ENCODE results near the gene DDX17.
A peak's percentile ranks its signal among the peaks of the same experiment; 100 is the strongest.
"Not testable (repeated sequence)": the region's sequence is repeated elsewhere in the genome, so short reads cannot be mapped to it uniquely, and the experiment has no call there.

Gene DDX17

DNA sequence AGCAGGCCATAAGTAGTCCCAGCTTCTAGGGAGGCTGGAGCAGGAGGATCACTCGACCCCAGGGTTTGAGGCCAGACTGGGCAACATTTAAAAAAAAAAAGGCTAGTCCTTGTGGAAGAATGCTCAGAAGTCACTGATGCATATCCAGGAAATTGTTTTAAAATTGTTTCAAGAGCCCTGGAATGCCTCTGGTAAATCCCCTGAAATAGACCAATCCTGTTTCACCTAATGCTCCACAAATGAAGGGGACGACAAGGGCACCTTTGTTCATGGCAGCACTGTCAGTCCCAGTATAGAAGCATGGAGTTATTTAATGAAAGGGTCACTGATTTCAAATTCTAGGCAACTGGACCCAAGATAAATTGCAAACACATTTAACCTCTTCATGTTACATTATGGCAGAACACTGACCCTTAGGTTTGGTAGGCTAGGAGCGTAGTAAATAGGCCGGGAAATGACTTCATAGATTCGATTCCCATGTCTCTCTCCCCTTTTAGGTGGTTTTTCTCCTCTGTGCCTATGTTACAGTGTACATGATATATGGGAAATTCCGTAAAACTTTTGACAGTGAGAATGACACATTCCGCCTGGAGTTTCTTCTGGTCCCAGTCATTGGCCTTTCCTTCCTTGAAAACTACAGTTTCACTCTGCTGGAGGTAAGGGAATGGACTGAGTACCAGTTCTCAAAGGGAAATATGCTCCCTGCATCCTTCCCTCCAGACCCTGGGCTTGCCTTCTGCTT is 26.8 kb downstream of the DDX17 start:
- Histone ChIP-seq H3K36me3 (ENCODE audit: control insufficient read depth in 2 of 2, insufficient read depth in 2 of 2, low read length in 2 of 2) (peaks cover 34 to 35% of the 10 kb centered on the region in 2 donors), H3K4me3 (ENCODE audit: low read length in 2 of 2) (no peak overlapping the region), H3K9ac (ENCODE audit: low read length in 2 of 2) (no peak overlapping the region), H3K27me3 (ENCODE audit: control insufficient read depth in 1 of 2, insufficient read depth in 2 of 2, low read length in 2 of 2) (no peaks in the 10 kb centered on the region), H3K4me1 (ENCODE audit: control insufficient read depth, insufficient read depth, low read length) (no peaks in the 10 kb centered on the region), H3K27ac (ENCODE audit: low read length) (no peak overlapping the region), H3K9me3 (ENCODE audit: control insufficient read depth in 2 of 2, low read length in 2 of 2) (no peaks in the 10 kb centered on the region)

GRCh38 chr22:38477585-38477984 is 28.5 kb downstream of the DDX17 start:
- Histone ChIP-seq H3K27ac (ENCODE audit: low read length) (no peak overlapping the region), H3K27me3 (ENCODE audit: control insufficient read depth in 1 of 2, insufficient read depth in 2 of 2, low read length in 2 of 2) (no peaks in the 10 kb centered on the region), H3K36me3 (ENCODE audit: control insufficient read depth in 2 of 2, insufficient read depth in 2 of 2, low read length in 2 of 2) (peaks cover 17 to 20% of the 10 kb centered on the region in 2 donors), H3K4me1 (ENCODE audit: control insufficient read depth, insufficient read depth, low read length) (no peaks in the 10 kb centered on the region), H3K4me3 (ENCODE audit: low read length in 2 of 2) (no peak overlapping the region), H3K9me3 (ENCODE audit: control insufficient read depth in 2 of 2, low read length in 2 of 2) (no peaks in the 10 kb centered on the region), H3K9ac (ENCODE audit: low read length in 2 of 2) (no peak overlapping the region)

DNA sequence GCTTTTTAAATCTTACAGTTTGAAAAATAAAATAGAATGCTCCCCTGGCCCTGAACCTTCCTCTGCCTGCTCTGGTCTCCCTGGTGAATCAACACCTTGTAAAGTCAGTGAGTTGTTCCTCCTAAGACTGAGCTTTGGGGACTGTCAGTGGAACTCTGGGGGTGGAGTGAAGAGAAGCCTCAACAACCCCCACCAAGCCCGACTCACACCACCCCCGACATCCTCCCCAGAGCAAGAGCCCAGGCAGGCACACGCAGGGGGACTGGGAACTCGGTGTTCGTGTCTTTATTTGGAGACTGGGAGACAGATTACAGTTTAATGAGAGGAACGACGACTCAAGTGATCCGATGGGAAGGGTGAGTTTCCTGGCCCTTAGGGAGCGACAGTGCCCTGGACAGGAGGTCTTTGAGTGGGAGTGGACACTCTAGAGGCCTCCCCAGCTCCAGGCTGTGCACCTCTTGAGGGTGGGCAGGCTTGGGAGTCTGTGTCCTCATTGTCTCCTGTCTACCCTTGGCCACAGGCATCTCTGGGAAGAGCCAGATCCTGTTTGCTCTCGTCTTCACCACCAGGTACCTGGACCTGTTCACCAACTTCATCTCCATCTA is 32.0 kb downstream of the DDX17 start:
- no peaks in the 10 kb centered on the region for H3K4me1 ChIP-seq (ENCODE audit: control insufficient read depth, insufficient read depth, low read length)
- H3K9ac ChIP-seq (ENCODE audit: low read length in 2 of 2), result no peak overlapping the region
- H3K36me3 ChIP-seq (ENCODE audit: control insufficient read depth in 2 of 2, insufficient read depth in 2 of 2, low read length in 2 of 2), result no peaks in the 10 kb centered on the region
- H3K4me3 ChIP-seq (ENCODE audit: low read length in 2 of 2), result no peak overlapping the region
- no peak overlapping the region for H3K27ac ChIP-seq (ENCODE audit: low read length)
- H3K27me3 ChIP-seq (ENCODE audit: control insufficient read depth in 1 of 2, insufficient read depth in 2 of 2, low read length in 2 of 2), result no peaks in the 10 kb centered on the region
- H3K9me3 ChIP-seq (ENCODE audit: control insufficient read depth in 2 of 2, low read length in 2 of 2), result no peaks in the 10 kb centered on the region

DNA sequence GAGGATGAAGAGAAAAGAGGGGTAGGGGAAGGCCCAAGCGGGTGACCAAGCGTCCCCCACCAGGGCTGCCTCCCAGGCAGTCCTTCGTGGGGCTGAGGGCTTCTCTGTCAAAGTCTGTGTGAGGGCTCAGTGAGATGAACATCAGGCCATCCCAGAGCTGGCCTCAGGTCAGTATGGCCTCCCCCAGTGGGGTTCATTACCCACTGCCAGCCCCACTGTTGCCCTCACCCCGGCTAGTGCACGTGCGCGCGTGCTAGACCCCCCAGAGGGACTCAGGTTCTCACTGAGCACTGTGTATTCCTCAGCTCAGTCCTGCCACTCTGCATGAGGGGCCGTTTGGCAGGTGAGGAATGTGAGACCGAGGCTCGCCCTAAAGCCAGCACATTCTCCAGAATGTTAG is 34.9 kb downstream of the DDX17 start:
- Histone ChIP-seq H3K27me3 (ENCODE audit: control insufficient read depth in 1 of 2, insufficient read depth in 2 of 2, low read length in 2 of 2) (peaks cover 0 to 5% of the 10 kb centered on the region in 2 donors), H3K27ac (ENCODE audit: low read length) (no peak overlapping the region), H3K4me1 (ENCODE audit: control insufficient read depth, insufficient read depth, low read length) (peaks cover 14% of the 10 kb centered on the region), H3K9ac (ENCODE audit: low read length in 2 of 2) (no peak overlapping the region), H3K4me3 (ENCODE audit: low read length in 2 of 2) (no peak overlapping the region), H3K9me3 (ENCODE audit: control insufficient read depth in 2 of 2, low read length in 2 of 2) (no peaks in the 10 kb centered on the region), H3K36me3 (ENCODE audit: control insufficient read depth in 2 of 2, insufficient read depth in 2 of 2, low read length in 2 of 2) (no peaks in the 10 kb centered on the region)

GRCh38 chr22:38470179-38470578 is 35.9 kb downstream of the DDX17 start:
- not testable (repeated sequence) for H3K27ac ChIP-seq (ENCODE audit: low read length); H3K9ac ChIP-seq (ENCODE audit: low read length in 2 of 2); H3K27me3 ChIP-seq (ENCODE audit: control insufficient read depth in 1 of 2, insufficient read depth in 2 of 2, low read length in 2 of 2); H3K36me3 ChIP-seq (ENCODE audit: control insufficient read depth in 2 of 2, insufficient read depth in 2 of 2, low read length in 2 of 2); H3K4me3 ChIP-seq (ENCODE audit: low read length in 2 of 2); H3K9me3 ChIP-seq (ENCODE audit: control insufficient read depth in 2 of 2, low read length in 2 of 2)
- H3K4me1 ChIP-seq (ENCODE audit: control insufficient read depth, insufficient read depth, low read length), result peaks cover 14% of the 10 kb centered on the region

DNA sequence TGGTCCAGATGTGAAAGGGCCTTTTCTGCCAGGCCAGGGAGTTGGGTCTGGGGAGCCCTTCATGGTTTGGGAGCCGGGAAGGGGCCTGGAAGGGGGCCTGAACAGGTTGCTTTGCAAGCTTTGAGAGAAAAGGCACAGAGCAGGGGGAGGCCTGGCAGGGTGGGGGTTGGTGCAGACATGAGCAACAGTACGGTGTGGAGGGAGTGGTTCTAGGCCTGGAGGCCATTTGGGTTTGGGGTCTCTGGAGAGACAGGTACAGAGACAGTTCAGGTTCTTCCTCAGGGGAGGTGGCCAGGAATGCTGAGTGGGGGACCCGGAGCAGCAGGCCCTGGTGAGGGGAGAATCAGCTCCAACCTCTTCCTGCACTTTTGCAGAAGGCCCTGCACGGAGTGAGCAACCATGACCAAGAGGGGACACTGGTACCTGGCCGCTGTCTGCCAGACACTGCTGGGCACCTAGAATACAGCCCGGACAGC is 36.8 kb downstream of the DDX17 start:
- Histone ChIP-seq H3K27ac (ENCODE audit: low read length) (no peak overlapping the region), H3K27me3 (ENCODE audit: control insufficient read depth in 1 of 2, insufficient read depth in 2 of 2, low read length in 2 of 2) (peaks cover 0 to 10% of the 10 kb centered on the region in 2 donors), H3K9me3 (ENCODE audit: control insufficient read depth in 2 of 2, low read length in 2 of 2) (no peaks in the 10 kb centered on the region), H3K4me1 (ENCODE audit: control insufficient read depth, insufficient read depth, low read length) (peaks cover 14% of the 10 kb centered on the region), H3K36me3 (ENCODE audit: control insufficient read depth in 2 of 2, insufficient read depth in 2 of 2, low read length in 2 of 2) (no peaks in the 10 kb centered on the region), H3K4me3 (ENCODE audit: low read length in 2 of 2) (no peak overlapping the region), H3K9ac (ENCODE audit: low read length in 2 of 2) (no peak overlapping the region)

DNA sequence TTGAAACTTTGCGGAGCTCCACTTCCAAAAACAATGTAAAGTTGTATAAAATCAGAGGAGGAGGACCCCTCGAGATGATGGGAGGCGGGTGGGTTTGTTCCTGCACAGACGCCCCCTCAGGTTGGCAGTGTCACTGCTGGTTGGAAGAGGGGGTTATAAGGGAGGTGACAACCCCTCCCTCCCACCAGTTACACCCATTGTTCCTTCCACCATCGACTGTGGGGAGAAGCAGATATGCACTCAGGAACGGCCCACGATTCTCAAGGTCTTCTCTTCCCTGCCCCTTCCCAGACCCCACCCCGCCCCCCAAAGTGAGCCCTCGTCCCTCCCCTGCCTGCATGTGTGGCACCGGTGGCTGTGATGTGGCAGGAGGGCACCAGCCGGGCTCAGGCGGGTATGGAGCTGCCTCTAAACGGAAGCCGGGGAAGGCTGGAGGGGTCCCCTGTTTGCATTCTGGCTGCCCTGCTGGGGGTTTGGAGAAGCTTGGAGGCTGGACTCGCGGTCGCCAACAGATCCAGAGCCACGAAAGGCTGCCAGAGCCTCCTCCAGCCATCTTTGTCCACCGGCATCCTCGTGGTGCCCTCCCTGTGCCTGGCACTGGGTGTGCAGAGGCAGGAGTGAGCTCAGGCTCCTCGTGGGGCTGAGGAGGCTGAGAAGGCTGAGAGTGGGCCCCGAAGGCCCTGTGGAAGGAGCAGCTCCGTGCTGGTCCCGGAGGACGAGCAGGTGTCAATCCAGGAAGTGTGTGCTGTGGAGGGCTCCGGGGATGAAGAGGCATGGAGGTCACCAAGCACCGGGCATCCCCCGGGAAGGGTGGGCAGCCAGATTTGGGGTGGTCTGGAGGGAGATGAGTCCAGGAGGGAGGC is 37.4 kb downstream of the DDX17 start:
- Histone ChIP-seq H3K9ac (ENCODE audit: low read length in 2 of 2) (peak overlapping the region; percentile 44 to 62), H3K4me3 (ENCODE audit: low read length in 2 of 2) (peak overlapping the region; percentile 66 to 78), H3K27ac (ENCODE audit: low read length) (no peak overlapping the region), H3K36me3 (ENCODE audit: control insufficient read depth in 2 of 2, insufficient read depth in 2 of 2, low read length in 2 of 2) (no peaks in the 10 kb centered on the region), H3K4me1 (ENCODE audit: control insufficient read depth, insufficient read depth, low read length) (peaks cover 14% of the 10 kb centered on the region), H3K27me3 (ENCODE audit: control insufficient read depth in 1 of 2, insufficient read depth in 2 of 2, low read length in 2 of 2) (peaks cover 0 to 10% of the 10 kb centered on the region in 2 donors), H3K9me3 (ENCODE audit: control insufficient read depth in 2 of 2, low read length in 2 of 2) (no peaks in the 10 kb centered on the region)

DNA sequence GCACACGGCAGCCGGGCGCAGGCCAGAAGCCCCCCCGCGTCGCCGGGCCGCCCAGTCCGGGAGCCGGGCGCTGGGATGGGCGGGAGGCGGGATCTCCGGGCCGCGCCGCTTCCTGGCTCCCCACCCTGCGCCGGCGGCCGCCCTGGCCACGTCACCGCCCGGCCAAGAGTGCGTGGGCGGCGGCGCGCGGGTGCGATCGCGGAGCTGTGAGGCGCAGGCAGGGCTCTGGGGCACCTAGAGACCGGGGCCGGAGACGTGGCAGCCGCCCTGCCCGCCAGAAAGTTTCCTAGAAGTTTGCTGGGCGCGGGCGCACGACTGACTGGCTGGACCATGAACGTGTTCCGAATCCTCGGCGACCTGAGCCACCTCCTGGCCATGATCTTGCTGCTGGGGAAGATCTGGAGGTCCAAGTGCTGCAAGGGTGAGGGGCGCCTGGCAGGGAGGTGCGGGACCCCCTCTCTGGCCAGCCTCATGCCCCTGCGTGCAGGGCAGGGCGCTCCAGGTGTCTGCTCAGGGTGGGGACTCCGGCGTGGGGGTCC is 38.1 kb downstream of the DDX17 start, which contains the start of gene KDELR3:
KDELR3 (plus strand) TSS at position 193 of the 539 bp plus-strand sequence; CDS start at position 331, 138 bp downstream.
- peaks cover 14% of the 10 kb centered on the region for H3K4me1 ChIP-seq (ENCODE audit: control insufficient read depth, insufficient read depth, low read length)
- no peaks in the 10 kb centered on the region for H3K36me3 ChIP-seq (ENCODE audit: control insufficient read depth in 2 of 2, insufficient read depth in 2 of 2, low read length in 2 of 2)
- H3K4me3 ChIP-seq (ENCODE audit: low read length in 2 of 2), result peak within 1 kb of the TSS; percentile 73 to 78
- H3K27ac ChIP-seq (ENCODE audit: low read length), result no peak within 1 kb of the TSS
- H3K27me3 ChIP-seq (ENCODE audit: control insufficient read depth in 1 of 2, insufficient read depth in 2 of 2, low read length in 2 of 2), result peaks cover 0 to 10% of the 10 kb centered on the region in 2 donors
- no peaks in the 10 kb centered on the region for H3K9me3 ChIP-seq (ENCODE audit: control insufficient read depth in 2 of 2, low read length in 2 of 2)
- peak within 1 kb of the TSS; percentile 62 to 64 for H3K9ac ChIP-seq (ENCODE audit: low read length in 2 of 2)

DNA sequence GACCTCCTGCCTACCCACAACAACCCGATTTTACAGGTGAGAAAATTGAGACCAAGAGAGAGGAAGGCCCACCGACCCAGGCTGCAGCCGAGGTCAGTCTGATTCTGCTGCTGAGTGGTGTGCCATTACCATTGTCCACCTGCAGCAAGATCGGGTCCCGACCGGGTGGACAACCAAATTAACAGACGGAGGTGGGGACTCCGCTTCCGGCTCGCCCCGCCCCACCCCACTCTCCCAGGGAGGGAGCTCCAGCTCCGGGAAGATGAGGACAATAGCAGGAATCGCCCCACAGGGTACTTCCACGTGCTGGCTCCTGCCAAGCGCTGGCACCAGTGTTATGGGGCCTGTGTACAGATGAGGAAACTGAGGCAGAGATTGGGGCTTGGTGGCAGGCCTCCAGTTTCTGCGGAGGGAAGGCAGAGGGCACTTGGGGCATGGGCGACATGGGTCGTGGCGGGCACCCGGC is 38.6 kb downstream of the DDX17 start:
- Histone ChIP-seq H3K36me3 (ENCODE audit: control insufficient read depth in 2 of 2, insufficient read depth in 2 of 2, low read length in 2 of 2) (no peaks in the 10 kb centered on the region), H3K9ac (ENCODE audit: low read length in 2 of 2) (peak overlapping the region; percentile 42 to 64), H3K4me1 (ENCODE audit: control insufficient read depth, insufficient read depth, low read length) (peaks cover 14% of the 10 kb centered on the region), H3K9me3 (ENCODE audit: control insufficient read depth in 2 of 2, low read length in 2 of 2) (no peaks in the 10 kb centered on the region), H3K27ac (ENCODE audit: low read length) (no peak overlapping the region), H3K27me3 (ENCODE audit: control insufficient read depth in 1 of 2, insufficient read depth in 2 of 2, low read length in 2 of 2) (peaks cover 0 to 10% of the 10 kb centered on the region in 2 donors), H3K4me3 (ENCODE audit: low read length in 2 of 2) (peak overlapping the region; percentile 73 to 78)
